Stimulated activated memory B cell treated with anti-CD40 and anti-IgM and Interleukin-4, amounts not matched to agents 10 μg/mL and 1 μg/mL and 100 μg/mL, for 72 hours (primary cell): ENCODE measurements around the gene CEP76.

Experiments used
- ATAC-seq: fragments of 150-1000 bp; cut with Tn5 transposase; 2 replicates; pipeline ENCODE4 v1.10.0; 2021
- H3K27ac Mint-ChIP-seq: one replicate; pipeline ENCODE4 v1.8.0; 2022; ENCODE audit warnings: mild to moderate bottlenecking, mixed read lengths
- H3K27me3 Mint-ChIP-seq: one replicate; pipeline ENCODE4 v1.8.0; 2022; ENCODE audit warnings: mixed read lengths
- H3K36me3 Mint-ChIP-seq: one replicate; pipeline ENCODE4 v1.8.0; 2022; ENCODE audit warnings: mixed read lengths
- H3K4me1 Mint-ChIP-seq: one replicate; pipeline ENCODE4 v1.8.0; 2022; ENCODE audit warnings: mixed read lengths
- H3K4me3 Mint-ChIP-seq: one replicate; pipeline ENCODE4 v1.8.0; 2022; ENCODE audit warnings: mild to moderate bottlenecking, moderate library complexity, mixed read lengths
- H3K9me3 Mint-ChIP-seq: one replicate; pipeline ENCODE4 v1.8.0; 2022; ENCODE audit warnings: mixed read lengths

The CEP76 gene

DNA sequence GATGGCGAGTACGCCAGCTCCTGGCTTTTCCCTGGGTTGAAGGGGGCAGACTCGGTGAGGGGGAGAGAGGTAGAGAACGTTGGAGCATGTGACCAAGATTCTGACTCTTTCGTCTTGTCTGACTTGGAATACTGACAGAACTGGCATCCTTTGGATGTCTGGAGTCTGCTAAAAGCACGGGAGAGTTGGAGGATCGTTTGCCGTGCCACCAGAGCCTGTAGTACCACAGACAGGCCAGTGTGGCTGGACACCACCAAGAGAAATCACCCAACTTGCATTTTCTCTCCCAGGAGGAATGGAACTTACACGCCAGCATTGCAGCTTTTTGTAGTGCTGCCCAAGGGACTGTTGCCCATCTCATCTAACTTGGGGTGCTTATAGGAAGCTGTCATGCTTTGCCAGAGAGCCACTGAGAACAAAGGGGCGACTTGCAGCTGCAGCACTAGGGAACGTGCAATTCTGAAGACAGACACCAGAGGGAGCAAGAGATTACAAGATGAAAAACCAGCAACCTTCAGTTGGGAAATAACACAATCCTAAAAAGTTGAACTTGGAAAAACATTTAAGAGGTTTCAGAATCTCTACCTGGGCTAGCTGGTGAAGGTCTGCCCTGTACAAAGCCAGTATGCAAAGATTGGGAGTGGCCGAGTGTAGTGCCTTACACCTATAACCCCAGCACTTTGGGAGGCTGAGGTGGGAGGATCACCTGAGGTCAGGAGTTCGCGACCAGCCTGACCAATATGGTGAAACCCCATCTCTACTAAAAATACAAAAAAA lies 24.4 kb upstream of the CEP76 start:
- H3K9me3 Mint-ChIP-seq = no peaks in the 10 kb centered on the region
- no peaks in the 10 kb centered on the region for H3K27me3 Mint-ChIP-seq
- H3K27ac Mint-ChIP-seq = no peak overlapping the region
- H3K36me3 Mint-ChIP-seq = peaks cover 30% of the 10 kb centered on the region
- no peak overlapping the region for H3K4me3 Mint-ChIP-seq
- ATAC-seq = no peak
- H3K4me1 Mint-ChIP-seq = peaks cover 10% of the 10 kb centered on the region

DNA sequence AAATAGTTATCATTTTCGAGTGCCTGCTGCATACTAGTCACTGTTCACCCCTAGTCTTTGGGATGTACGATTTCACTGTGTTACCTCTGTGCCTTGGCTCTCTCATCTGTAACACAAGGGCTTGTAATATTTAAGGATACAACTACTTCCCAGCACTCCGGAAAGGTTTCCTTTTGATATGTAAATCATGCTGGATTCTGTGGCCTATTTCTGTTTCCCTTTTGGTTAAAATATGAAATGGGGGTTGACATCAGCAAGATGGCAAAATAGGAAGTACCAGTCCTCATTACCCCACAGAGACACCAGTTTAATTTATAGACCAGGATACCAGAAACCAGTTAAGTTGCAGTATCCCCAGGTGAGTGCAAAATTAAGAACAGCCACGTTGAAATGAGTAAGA lies 23.8 kb upstream of the CEP76 start:
- ATAC-seq = no peak
- H3K4me1 Mint-ChIP-seq = peaks cover 14% of the 10 kb centered on the region
- no peak overlapping the region for H3K27ac Mint-ChIP-seq
- H3K9me3 Mint-ChIP-seq = no peaks in the 10 kb centered on the region
- H3K27me3 Mint-ChIP-seq = no peaks in the 10 kb centered on the region
- H3K4me3 Mint-ChIP-seq = no peak overlapping the region
- H3K36me3 Mint-ChIP-seq = peaks cover 37% of the 10 kb centered on the region

DNA sequence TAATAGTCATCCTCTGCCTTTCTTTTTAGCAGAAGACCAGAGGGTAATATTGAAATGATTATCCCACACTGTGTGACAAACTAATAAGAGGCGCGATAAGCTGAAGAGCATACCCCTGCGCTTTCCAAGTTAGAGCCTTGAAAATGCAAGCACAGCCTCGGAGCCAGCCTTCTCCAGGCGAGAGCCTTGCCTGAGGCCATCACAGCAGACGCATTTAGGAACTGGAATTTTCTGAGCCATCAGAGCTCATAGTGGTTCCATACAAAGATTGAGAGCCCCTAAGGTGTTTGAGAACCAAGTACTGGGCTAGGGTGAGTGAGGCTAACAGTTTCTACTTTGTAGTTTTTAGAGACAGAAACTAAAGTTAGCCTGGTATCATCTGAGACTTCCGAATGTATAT lies 20.2 kb upstream of the CEP76 start:
- Mint-ChIP-seq H3K36me3 (peaks cover 66% of the 10 kb centered on the region), H3K9me3 (no peaks in the 10 kb centered on the region), H3K4me1 (peaks cover 14% of the 10 kb centered on the region), H3K27me3 (no peaks in the 10 kb centered on the region), H3K4me3 (no peak overlapping the region), H3K27ac (no peak overlapping the region)
- ATAC-seq = no peak

DNA sequence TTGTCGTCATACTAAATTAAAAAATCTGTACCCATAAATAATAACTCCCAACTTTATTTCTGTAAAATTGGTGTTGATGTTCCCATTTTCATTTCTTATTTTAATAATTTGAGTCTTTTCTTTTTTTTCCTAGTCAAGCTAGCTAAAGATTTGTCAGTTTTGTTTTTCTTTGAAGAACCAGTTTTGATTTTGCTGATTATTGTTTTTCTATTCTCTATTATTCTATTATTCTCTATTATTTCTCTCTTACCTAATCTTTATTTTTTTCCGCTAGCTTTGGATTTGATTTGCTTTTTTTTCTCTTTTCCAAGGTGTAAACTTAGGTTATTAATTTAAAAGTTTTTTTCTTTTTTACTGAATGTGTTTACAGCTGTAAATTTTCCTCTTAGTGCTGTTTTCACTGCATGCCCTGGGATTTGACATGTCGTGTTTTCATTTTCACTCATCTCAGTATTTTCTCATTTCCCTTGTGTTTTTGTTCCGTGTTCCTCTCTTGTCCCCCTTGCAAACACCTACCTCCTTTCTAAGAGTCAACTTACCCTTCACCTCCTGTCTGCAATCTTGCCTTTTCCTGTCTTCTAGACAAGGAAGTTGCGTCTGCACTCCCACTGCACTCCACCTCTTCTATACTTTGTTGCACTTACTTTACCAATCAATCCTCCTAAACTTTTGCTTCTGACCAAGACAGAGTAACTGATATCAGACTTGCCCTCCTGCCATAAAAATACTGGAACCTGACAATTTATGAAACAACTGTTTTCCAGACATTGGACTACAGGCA lies 19.2 kb upstream of the CEP76 start:
- peak overlapping the region; percentile 1 for H3K27ac Mint-ChIP-seq
- H3K4me3 Mint-ChIP-seq = no peak overlapping the region
- ATAC-seq = no peak
- H3K27me3 Mint-ChIP-seq = no peaks in the 10 kb centered on the region
- H3K4me1 Mint-ChIP-seq = peaks cover 9% of the 10 kb centered on the region
- peaks cover 66% of the 10 kb centered on the region for H3K36me3 Mint-ChIP-seq
- no peaks in the 10 kb centered on the region for H3K9me3 Mint-ChIP-seq

DNA sequence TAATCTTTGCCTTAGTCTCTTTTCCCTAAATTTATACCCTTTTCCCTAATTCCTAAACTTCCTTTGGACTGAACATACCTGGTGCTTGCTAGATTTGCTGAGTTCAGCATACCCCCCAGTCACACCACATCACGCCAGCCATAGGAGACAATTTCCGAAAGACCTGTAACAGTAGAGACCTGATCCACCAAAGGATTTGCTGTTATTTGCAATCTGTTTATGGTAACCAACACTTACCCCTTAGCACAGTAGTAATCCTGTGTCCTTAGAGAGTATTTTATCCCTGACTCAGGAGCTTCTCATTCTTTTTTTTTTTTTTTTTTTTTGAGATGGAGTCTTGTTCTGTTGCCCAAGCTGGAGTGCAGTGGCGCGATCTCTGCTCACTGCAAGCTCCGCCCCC lies 8.9 kb upstream of the CEP76 start:
- H3K27me3 Mint-ChIP-seq = no peaks in the 10 kb centered on the region
- no peak overlapping the region for H3K27ac Mint-ChIP-seq
- peaks cover 44% of the 10 kb centered on the region for H3K36me3 Mint-ChIP-seq
- no peaks in the 10 kb centered on the region for H3K4me1 Mint-ChIP-seq
- no peak for ATAC-seq
- H3K9me3 Mint-ChIP-seq = no peaks in the 10 kb centered on the region
- H3K4me3 Mint-ChIP-seq = no peak overlapping the region

- Mint-ChIP-seq H3K4me3 (peak overlapping the region; percentile 100), H3K27ac (peak overlapping the region; percentile 100), H3K4me1 (peaks cover 44% of the 10 kb centered on the region), H3K27me3 (no peaks in the 10 kb centered on the region), H3K36me3 (peaks cover 15% of the 10 kb centered on the region), H3K9me3 (no peaks in the 10 kb centered on the region)
- ATAC-seq = no peak
Observed at GRCh38 chr18:12703664-12704063, 1.1 kb upstream of the CEP76 start.

DNA sequence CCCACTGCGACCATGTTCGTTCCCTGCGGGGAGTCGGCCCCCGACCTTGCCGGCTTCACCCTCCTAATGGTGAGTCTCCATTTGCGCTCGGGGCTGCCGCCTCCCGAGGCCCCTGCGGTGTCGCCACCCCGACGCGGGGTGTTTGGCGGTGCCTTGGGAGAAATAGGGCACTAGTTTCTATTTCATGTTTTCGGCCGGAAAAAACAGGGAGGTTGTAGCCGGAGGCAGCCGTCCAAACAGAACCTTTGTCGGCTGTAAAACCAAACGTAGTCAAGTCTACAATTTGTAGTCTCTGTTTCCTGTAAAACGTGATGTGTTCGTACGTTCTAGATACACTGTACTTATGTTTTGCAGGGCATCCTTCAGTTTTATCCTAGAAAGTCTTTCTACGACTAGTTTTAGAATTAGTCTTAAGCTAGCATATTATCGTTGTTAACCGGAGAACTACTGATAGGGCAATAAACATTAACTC lies 609 bp upstream of the CEP76 start:
- H3K4me3 Mint-ChIP-seq = peak overlapping the region; percentile 100
- H3K36me3 Mint-ChIP-seq = peaks cover 15% of the 10 kb centered on the region
- no peaks in the 10 kb centered on the region for H3K9me3 Mint-ChIP-seq
- H3K4me1 Mint-ChIP-seq = peaks cover 44% of the 10 kb centered on the region
- no peaks in the 10 kb centered on the region for H3K27me3 Mint-ChIP-seq
- ATAC-seq = no peak
- peak overlapping the region; percentile 100 for H3K27ac Mint-ChIP-seq

GRCh38 chr18:12701161-12701560 lies 1.4 kb downstream of the CEP76 start:
- Mint-ChIP-seq H3K9me3 (no peaks in the 10 kb centered on the region), H3K27me3 (no peaks in the 10 kb centered on the region), H3K4me3 (peak overlapping the region; percentile 100), H3K36me3 (peaks cover 5% of the 10 kb centered on the region), H3K4me1 (peaks cover 44% of the 10 kb centered on the region), H3K27ac (peak overlapping the region; percentile 100)
- no peak for ATAC-seq

DNA sequence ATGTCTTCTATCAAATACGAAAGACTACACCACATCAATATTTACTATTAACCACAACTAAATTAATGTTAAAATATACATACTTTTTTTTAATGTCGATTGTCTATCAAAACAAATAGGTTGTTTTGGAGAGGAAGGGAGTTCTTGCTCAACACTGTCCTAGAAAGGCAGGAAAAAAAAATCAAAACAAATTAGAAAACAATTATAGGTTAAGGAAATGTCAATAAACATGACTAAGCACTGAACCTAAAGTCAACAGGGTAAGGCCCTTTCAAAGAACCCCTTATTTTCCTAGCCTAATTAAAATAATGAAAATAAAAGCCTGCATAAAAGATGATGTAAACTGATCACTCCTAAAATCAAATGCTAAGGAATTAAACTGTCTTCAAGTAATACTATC lies 2.8 kb downstream of the CEP76 start:
- H3K4me3 Mint-ChIP-seq = no peak overlapping the region
- no peaks in the 10 kb centered on the region for H3K9me3 Mint-ChIP-seq
- ATAC-seq = no peak
- H3K36me3 Mint-ChIP-seq = peaks cover 6% of the 10 kb centered on the region
- H3K4me1 Mint-ChIP-seq = peaks cover 32% of the 10 kb centered on the region
- no peak overlapping the region for H3K27ac Mint-ChIP-seq
- H3K27me3 Mint-ChIP-seq = no peaks in the 10 kb centered on the region

DNA sequence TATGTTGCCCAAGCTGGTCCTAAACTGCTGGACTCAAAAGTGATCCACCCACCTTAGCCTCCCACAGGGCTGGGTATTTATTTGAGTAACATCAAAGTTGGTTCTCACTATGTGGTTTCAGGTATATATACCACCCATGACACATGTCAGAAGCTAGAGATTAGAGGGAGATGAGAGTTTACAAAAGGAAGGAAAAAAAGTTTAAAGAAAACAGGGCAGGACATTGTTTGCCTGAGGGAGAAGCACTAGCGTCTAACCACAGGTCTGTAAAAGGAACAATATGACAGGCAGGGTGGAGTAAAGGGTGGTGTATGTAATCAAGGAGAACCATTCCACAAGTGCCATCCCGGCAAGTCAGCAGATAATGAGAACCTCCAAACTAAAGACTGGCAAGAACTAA lies 8.5 kb downstream of the CEP76 start:
- Mint-ChIP-seq H3K36me3 (peaks cover 20% of the 10 kb centered on the region), H3K27me3 (no peaks in the 10 kb centered on the region), H3K9me3 (no peaks in the 10 kb centered on the region), H3K4me3 (no peak overlapping the region), H3K4me1 (peaks cover 6% of the 10 kb centered on the region), H3K27ac (no peak overlapping the region)
- ATAC-seq = no peak

DNA sequence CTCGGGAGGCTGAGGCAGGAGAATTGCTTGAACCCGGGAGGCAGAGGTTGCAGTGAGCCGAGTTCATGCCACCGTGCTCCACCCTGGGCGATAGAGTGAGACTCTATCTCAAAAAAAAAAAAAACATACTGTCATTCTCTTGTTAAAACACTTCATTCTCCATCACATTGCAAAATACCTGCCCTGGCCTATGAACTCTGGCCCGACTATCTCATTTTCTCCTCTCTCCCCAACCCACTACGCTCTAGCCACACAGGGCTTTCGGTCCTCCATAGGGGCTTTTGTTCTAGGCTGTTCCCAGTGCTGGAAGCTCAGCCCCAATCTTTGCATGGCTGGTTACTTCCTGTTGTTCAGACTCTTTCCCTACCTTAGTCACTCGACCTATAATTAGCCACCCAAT lies 10.3 kb downstream of the CEP76 start:
- H3K4me3 Mint-ChIP-seq = no peak overlapping the region

DNA sequence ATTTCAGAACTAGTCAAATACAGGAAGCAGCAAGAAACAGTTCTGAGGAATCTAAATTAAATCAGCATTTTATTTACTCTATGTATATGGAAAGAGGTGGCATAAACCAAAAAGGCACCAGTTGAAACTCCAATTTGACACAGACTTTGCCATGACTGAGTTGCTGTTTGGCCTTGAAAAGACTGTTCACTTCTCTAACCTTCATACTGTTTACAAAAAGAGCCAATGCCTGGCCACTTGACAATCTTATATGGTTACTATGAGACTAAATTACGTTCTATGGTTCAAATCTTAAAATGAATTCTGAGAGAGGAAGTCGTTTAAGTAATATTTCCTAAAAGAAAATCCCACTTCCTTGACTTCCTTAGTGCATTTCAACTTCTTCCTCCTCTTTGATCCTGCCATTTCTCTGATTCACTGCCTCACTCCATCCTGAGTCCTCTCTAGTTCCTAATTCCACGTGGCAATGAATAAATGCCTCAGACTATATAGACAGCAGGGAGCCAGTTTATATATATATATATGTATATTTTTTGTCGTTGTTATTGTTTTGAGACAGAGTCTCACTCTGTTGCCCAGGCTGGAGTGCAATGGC lies 13.2 kb downstream of the CEP76 start:
- peaks cover 6% of the 10 kb centered on the region for H3K4me1 Mint-ChIP-seq
- peaks cover 13% of the 10 kb centered on the region for H3K36me3 Mint-ChIP-seq
- H3K27ac Mint-ChIP-seq = no peak overlapping the region
- no peaks in the 10 kb centered on the region for H3K27me3 Mint-ChIP-seq
- no peak for ATAC-seq
- H3K9me3 Mint-ChIP-seq = no peaks in the 10 kb centered on the region
- H3K4me3 Mint-ChIP-seq = no peak overlapping the region

More for the DNA sequence above, 10.3 kb downstream of the CEP76 start:
- Mint-ChIP-seq H3K4me1 (peaks cover 6% of the 10 kb centered on the region), H3K36me3 (peaks cover 20% of the 10 kb centered on the region), H3K9me3 (no peaks in the 10 kb centered on the region), H3K27me3 (no peaks in the 10 kb centered on the region), H3K27ac (no peak overlapping the region)
- ATAC-seq = no peak

DNA sequence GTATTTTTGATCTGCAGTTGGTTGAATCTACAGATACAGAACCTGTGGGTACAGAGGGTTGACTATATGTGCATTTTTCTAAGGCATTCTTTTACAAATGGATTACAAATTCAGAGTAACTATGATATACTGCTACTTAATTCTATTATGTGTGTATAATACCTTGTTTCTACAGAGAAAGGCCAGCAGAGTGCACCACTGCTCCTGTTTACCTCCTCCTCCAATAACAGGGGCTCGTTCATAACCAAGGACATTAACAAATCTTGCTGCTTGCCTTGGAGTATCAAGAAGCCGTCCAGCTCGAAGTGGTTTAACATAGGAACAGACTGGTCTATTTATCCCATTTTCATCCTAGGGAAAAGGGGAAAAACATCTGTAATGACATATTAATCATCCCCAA lies 16.4 kb downstream of the CEP76 start:
- H3K9me3 Mint-ChIP-seq = no peaks in the 10 kb centered on the region
- no peaks in the 10 kb centered on the region for H3K27me3 Mint-ChIP-seq
- no peak overlapping the region for H3K27ac Mint-ChIP-seq
- H3K4me3 Mint-ChIP-seq = no peak overlapping the region
- no peak for ATAC-seq
- H3K36me3 Mint-ChIP-seq = peaks cover 6% of the 10 kb centered on the region
- no peaks in the 10 kb centered on the region for H3K4me1 Mint-ChIP-seq

DNA sequence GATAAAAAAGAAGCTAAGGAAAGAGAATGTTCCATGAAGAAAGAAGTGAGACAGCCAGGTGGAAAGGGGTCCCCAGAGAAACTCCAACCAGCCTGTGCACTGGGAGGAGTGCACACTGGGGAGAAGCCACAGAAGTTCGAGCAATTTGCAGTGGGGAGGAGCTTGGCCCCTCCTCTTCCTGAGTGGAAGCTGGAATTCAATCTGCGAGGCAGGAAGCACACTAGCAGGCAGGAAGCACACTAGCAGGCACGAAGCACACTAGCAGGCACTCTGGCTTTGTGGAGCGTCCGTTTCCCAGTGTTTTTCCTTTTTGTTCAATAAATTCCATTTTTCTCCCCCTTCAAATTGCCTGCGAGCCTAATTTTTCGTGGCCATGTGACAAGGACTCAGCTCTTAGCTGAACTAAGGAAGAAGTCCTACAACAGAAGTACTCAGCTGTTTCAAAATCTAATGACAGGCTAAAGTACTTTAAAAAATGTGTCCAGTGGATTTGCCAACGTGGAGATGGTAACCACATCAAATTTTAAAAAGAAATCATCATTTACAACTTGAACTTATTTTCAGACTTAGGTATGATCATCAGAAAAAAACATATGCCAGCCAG lies 23.2 kb downstream of the CEP76 start:
- H3K9me3 Mint-ChIP-seq = no peaks in the 10 kb centered on the region
- peaks cover 18% of the 10 kb centered on the region for H3K36me3 Mint-ChIP-seq
- no peaks in the 10 kb centered on the region for H3K4me1 Mint-ChIP-seq
- H3K4me3 Mint-ChIP-seq = no peak overlapping the region
- no peak overlapping the region for H3K27ac Mint-ChIP-seq
- no peaks in the 10 kb centered on the region for H3K27me3 Mint-ChIP-seq
- no peak for ATAC-seq

DNA sequence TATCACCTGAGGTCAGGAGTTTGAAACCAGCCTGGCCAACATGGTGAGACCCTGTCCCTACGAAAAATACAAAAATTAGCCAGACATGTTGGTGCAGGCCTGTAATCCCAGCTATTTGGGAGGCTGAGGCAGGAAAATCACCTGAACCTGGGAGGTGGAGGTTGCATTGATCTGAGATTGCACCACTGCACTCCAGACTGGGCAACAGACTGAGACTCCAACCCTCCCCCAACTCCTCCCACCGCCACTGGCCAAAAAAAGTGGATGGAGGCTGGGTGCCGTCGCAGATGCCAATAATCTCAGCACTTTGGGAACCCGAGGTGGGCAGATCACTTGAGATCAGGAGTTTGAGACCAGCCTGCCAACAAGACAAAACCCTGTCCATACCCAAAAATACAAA lies 34.5 kb downstream of the CEP76 start:
- H3K4me3 Mint-ChIP-seq = no peak overlapping the region
- no peaks in the 10 kb centered on the region for H3K4me1 Mint-ChIP-seq
- no peak overlapping the region for H3K27ac Mint-ChIP-seq
- H3K9me3 Mint-ChIP-seq = no peaks in the 10 kb centered on the region
- H3K36me3 Mint-ChIP-seq = peaks cover 11% of the 10 kb centered on the region
- no peaks in the 10 kb centered on the region for H3K27me3 Mint-ChIP-seq
- no peak for ATAC-seq
